Endodermal cell (in vitro differentiated cells): ENCODE measurements around the gene OSM. TPM values are rescaled to one million over a fixed set of nuclear protein-coding genes. Genes with fewer than 3 reads are reported as not detected.

ENCODE experiments used
- DNase-seq: peaks from one replicate; pipeline ENCODE4 v3.0.0-alpha.2; 2017
- H3K27ac ChIP-seq: 2 replicates; pipeline ENCODE4 v1.5.1; 2013; ENCODE audit warnings: mild to moderate bottlenecking, low read depth, low read length, moderate library complexity
- H3K27me3 ChIP-seq: 2 replicates; pipeline ENCODE4 v1.6.1; 2013; ENCODE audit warnings: mild to moderate bottlenecking, low read length, moderate library complexity; ENCODE audit not compliant: insufficient read depth, control insufficient read depth, poor library complexity, severe bottlenecking
- H3K36me3 ChIP-seq: 2 replicates; pipeline ENCODE4 v1.7.0; 2013; ENCODE audit warnings: mild to moderate bottlenecking, low read length, moderate library complexity; ENCODE audit not compliant: control insufficient read depth, insufficient read depth
- H3K4me1 ChIP-seq: one replicate; pipeline ENCODE4 v1.7.0; 2013; ENCODE audit warnings: low read length; ENCODE audit not compliant: control insufficient read depth, insufficient read depth
- H3K4me3 ChIP-seq: 2 replicates; pipeline ENCODE4 v1.5.1; 2013; ENCODE audit warnings: mild to moderate bottlenecking, low read length, moderate library complexity
- H3K9ac ChIP-seq: 2 replicates; pipeline ENCODE4 v1.6.1; 2013; ENCODE audit warnings: mild to moderate bottlenecking, low read length, moderate library complexity; ENCODE audit not compliant: poor library complexity, severe bottlenecking; ENCODE audit errors: extremely low read depth
- H3K9me3 ChIP-seq: 2 replicates; pipeline ENCODE4 v1.6.1; 2013; ENCODE audit warnings: mild to moderate bottlenecking, low read length, moderate library complexity; ENCODE audit not compliant: control insufficient read depth
- H3K27ac Mint-ChIP-seq: 2 replicates; pipeline ENCODE4 v1.8.0; 2020; ENCODE audit warnings: mixed read lengths
- H3K27me3 Mint-ChIP-seq: 2 replicates; pipeline ENCODE4 v1.8.0; 2021; ENCODE audit warnings: mild to moderate bottlenecking, mixed read lengths; ENCODE audit not compliant: insufficient read depth
- H3K36me3 Mint-ChIP-seq: 2 replicates; pipeline ENCODE4 v1.8.0; 2020; ENCODE audit warnings: low read depth, mixed read lengths
- H3K4me1 Mint-ChIP-seq: 2 replicates; pipeline ENCODE4 v1.8.0; 2020; ENCODE audit warnings: mixed read lengths
- H3K4me3 Mint-ChIP-seq: 2 replicates; pipeline ENCODE4 v1.8.0; 2020; ENCODE audit warnings: mild to moderate bottlenecking, moderate library complexity, mixed read lengths
- H3K9me3 Mint-ChIP-seq: 2 replicates; pipeline ENCODE4 v1.8.0; 2020; ENCODE audit warnings: mild to moderate bottlenecking, mixed read lengths
- CTCF ChIP-seq: fragments of 200-600 bp; sonication (generic); conservative IDR thresholded peaks from 2 replicates; pipeline ENCODE4 v1.5.0; 2021; ENCODE audit warnings: antibody characterized with exemption, mild to moderate bottlenecking
- WGBS, 2 experiments: methylation state at CpG; one replicate each; pipeline versions ENCODE4 v1.1.5 to v1.1.7; 2013; ENCODE audit warnings: missing lambda C conversion rate in 2 of 2, mixed read lengths in 1 of 2; ENCODE audit not compliant: insufficient coverage in 1 of 2, insufficient read length in 1 of 2; 5-methylcytosine and 5-hydroxymethylcytosine counted together
- total RNA-seq, 2 donors: library from RNA; stranded (reverse); fragmentation: NEBNext Ultra II Directional in 1 of 2; extraction: Animal tissue kit (Norgen Biotek cat#: 25700) in 1 of 2; gene quantifications; 2 replicates in 1 of 2; 3 replicates in 1 of 2; pipeline ENCODE4 v1.2.1, GENCODE V29; 2021

OSM gene
- total RNA-seq, 2 donors from 2014 or later = not detected

GRCh38 chr22:30254314-30254713, 12.3 kb downstream of the OSM start:
- H3K27ac Mint-ChIP-seq = no peak overlapping the region
- no peak overlapping the region for H3K4me3 Mint-ChIP-seq
- 76 to 80% methylated on average over 2 to 6 of the region's 6 CpGs for WGBS, 2 experiments
- Histone ChIP-seq H3K9ac (no peak overlapping the region), H3K4me1 (no peaks in the 10 kb centered on the region), H3K9me3 (no peaks in the 10 kb centered on the region), H3K27ac (no peak overlapping the region), H3K27me3 (no peaks in the 10 kb centered on the region), H3K4me3 (no peak overlapping the region), H3K36me3 (no peaks in the 10 kb centered on the region)
- H3K9me3 Mint-ChIP-seq = no peaks in the 10 kb centered on the region
- H3K36me3 Mint-ChIP-seq = no peaks in the 10 kb centered on the region
- peaks cover 11% of the 10 kb centered on the region for H3K4me1 Mint-ChIP-seq
- DNase-seq = no peak
- no peak for TF ChIP-seq CTCF
- H3K27me3 Mint-ChIP-seq = peaks cover 1% of the 10 kb centered on the region

GRCh38 chr22:30253205-30253852, 13.3 kb downstream of the OSM start:
- no peaks in the 10 kb centered on the region for H3K9me3 Mint-ChIP-seq
- WGBS, 2 experiments = 78 to 83% methylated on average over 8 to 22 of the region's 22 CpGs
- Histone ChIP-seq H3K4me1 (no peaks in the 10 kb centered on the region), H3K4me3 (no peak overlapping the region), H3K36me3 (no peaks in the 10 kb centered on the region), H3K9ac (no peak overlapping the region), H3K9me3 (no peaks in the 10 kb centered on the region), H3K27ac (peak overlapping the region; percentile 47), H3K27me3 (no peaks in the 10 kb centered on the region)
- no peak for TF ChIP-seq CTCF
- H3K27me3 Mint-ChIP-seq = peaks cover 4% of the 10 kb centered on the region
- H3K27ac Mint-ChIP-seq = no peak overlapping the region
- H3K36me3 Mint-ChIP-seq = no peaks in the 10 kb centered on the region
- H3K4me1 Mint-ChIP-seq = peaks cover 11% of the 10 kb centered on the region
- no peak overlapping the region for H3K4me3 Mint-ChIP-seq
- no peak for DNase-seq

- Histone ChIP-seq H3K9ac (no peak overlapping the region), H3K27me3 (peaks cover under 1% of the 10 kb centered on the region), H3K4me1 (no peaks in the 10 kb centered on the region), H3K4me3 (no peak overlapping the region), H3K36me3 (no peaks in the 10 kb centered on the region), H3K9me3 (no peaks in the 10 kb centered on the region), H3K27ac (no peak overlapping the region)
- no peak for TF ChIP-seq CTCF
- Mint-ChIP-seq H3K9me3 (no peaks in the 10 kb centered on the region), H3K4me1 (peaks cover 7% of the 10 kb centered on the region), H3K27me3 (peaks cover 10% of the 10 kb centered on the region), H3K27ac (no peak overlapping the region), H3K4me3 (no peak overlapping the region), H3K36me3 (no peaks in the 10 kb centered on the region)
- DNase-seq = peak; percentile 66
- WGBS, 2 experiments = 85 to 88% methylated on average over 14 to 22 of the region's 22 CpGs
Observed at GRCh38 chr22:30252411-30253204, 14.0 kb downstream of the OSM start.
